NCI-H1417 (cell line): ENCODE measurements around the gene DRD4.

Experiments used
- DNase-seq, 3 experiments: peaks; one replicate each; lab custom pipeline; 2025; lab: John Stamatoyannopoulos, UW

The DRD4 gene

GRCh38 chr11:610146-610801, 26.8 kb upstream of the DRD4 start:
- DNase-seq: no peak

DNA sequence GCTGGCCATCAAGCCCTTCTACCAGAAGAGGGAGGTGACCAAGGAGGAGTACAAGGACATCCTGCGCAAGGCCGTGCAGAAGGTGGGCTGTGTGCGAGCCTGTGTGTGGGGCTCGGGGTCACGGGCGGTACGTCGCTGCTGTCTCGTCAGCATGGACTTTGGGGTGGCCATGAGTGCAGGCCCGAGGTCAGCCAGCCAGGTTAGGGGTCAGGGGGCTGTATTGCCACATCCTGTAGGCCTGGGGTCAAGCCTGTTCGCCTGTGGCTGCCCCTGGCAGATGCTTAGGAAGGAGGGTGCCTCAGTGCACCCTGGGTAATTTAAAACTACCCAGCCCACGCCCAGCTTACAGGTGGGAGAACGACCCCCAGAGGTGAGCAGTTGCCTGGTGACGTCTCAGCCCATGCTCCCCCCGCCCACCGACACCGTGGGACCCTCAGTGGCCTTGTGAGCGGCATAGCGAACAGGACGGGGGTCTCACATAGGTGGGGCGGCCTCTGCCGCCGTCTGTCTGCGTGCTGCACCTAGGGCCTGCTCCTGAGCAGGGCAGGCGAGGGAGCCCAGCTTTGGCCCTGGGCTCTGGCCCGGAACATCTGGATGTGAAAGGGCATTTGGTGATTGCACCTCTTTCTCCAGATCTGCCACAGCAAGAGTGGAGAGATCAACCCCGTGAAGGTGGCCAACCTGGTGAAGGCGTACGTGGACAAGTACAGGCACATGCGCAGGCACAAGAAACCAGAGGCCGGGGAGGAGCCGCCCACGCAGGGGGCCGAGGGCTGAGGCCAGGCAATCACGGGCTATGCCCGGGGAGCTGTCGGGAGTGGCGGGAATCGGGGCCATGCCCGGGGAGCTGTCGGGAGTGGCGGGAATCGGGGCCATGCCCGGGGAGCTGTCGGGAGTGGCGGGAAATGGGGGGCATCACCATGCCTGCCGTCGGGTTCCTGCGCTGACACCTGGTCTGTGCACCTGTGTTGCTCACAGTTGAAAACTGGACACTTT, 25.8 kb upstream of the DRD4 start:
- no peak for DNase-seq

- DNase-seq: peak in 1 of 3 experiments; percentile 32
These were observed 24.7 kb upstream of the DRD4 start for GRCh38 chr11:612201-612960.

- peak in 1 of 3 experiments; percentile 11 for DNase-seq
These were observed 24.1 kb upstream of the DRD4 start for GRCh38 chr11:612961-613300.

DNA sequence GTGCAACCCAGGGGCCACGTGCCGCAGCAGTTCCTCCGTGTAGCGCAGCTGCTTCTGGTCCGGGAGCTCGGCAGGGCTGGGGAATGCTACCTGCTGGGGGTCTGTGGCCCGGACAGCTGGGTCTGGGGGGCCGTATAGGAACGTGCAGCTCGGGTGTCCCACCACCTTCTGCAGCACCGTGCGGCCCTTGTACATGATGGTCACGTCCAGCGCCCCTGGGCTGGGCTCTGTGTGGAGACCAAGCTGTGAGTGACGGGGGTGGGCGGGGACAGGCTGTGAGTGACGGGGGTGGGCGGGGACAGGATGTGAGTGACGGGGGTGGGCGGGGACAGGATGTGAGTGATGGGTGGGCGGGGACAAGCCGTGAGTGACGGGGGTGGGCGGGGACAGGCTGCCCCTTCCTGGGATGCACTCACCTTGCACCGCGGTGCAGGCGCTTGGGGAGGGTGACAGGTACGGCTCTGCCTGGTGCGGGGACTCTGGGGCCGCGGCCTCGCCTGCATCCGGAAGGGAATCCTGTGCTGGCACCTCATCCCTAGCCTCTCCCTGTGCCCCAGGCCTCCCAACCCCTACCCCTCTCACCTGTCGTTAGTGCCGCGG, 23.6 kb upstream of the DRD4 start:
- DNase-seq: peak; percentile 22 to 63 (median 61)

DNA sequence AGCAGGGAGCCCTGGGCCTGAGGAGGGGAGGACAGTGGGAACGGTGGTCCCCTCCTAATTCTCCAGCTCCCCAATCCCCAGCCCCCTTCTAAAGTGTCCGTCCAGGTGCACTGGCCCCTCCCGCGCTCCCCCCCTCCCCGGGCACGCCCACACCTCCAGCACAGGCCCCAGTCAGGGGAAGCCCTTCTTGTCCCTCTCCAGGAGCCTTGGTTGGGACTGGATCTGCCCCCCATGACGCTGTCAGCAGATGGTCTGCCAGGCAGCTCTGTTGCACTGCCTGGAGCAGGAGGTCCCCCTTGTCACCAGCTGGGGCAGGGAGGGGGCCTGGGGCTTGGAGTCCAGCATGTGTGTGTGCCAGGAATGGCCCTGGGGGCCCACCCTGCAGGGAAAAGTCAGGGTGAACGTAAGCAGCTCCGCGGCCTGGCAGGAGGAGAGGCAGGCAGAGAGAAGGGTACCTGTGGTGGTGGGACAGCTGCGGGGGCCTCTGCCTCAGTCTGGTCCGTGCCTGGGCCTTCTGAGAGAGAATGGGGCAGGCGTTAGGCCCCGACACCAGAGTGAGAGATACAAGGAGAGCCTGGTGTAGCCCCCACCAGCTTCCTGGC, 22.9 kb upstream of the DRD4 start:
- no peak for DNase-seq

- DNase-seq: peak in 1 of 3 experiments; percentile 44
These were observed 22.2 kb upstream of the DRD4 start for GRCh38 chr11:614623-615503.

GRCh38 chr11:615504-616319, 21.4 kb upstream of the DRD4 start, which contains the start of gene IRF7:
IRF7 (minus strand) TSS chr11:615950; CDS start chr11:615364, 586 bp downstream.
- peak; percentile 76 to 96 (median 82) for DNase-seq

DNA sequence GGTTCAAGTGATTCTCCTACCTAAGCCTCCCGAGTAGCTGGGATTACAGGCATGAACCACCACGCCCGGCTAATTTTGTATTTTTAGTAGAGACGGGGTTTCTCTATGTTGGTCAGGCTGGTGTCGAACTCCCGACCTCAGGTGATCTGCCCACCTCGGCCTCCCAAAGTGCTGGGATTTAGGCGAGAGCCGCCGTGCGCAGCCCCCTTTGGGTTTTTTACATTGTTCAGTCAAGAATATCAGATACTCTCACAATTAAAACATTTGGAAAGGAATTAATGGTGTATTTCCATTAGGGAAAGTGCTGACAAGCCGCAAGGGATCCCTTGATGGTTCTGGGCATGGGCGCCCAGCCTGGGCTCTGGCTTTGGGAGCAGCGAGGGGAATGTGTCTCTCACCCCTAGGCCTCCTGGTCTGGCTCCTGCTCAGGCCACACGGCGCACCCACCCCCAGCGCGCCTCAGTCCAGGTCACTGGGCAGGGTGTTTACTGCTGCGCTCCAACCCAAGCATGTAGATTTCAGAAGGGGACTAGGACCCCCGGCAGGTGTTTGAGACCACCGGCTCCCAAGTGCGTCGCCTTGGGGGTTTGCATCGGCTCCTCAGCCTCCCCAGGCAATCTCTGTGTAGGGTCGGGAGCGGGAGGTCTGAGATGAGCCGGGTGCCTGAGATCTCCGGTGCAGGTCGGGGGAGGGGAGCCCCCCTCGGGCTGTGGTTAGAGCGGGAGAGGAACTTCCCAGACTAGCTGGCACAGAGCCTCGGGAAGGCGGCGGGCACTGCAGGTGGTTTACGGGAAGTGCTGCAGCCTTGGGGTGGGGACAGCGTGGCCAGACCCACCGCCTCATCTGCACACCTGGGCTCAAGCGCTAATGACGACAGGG, 20.5 kb upstream of the DRD4 start:
- no peak for DNase-seq

DNA sequence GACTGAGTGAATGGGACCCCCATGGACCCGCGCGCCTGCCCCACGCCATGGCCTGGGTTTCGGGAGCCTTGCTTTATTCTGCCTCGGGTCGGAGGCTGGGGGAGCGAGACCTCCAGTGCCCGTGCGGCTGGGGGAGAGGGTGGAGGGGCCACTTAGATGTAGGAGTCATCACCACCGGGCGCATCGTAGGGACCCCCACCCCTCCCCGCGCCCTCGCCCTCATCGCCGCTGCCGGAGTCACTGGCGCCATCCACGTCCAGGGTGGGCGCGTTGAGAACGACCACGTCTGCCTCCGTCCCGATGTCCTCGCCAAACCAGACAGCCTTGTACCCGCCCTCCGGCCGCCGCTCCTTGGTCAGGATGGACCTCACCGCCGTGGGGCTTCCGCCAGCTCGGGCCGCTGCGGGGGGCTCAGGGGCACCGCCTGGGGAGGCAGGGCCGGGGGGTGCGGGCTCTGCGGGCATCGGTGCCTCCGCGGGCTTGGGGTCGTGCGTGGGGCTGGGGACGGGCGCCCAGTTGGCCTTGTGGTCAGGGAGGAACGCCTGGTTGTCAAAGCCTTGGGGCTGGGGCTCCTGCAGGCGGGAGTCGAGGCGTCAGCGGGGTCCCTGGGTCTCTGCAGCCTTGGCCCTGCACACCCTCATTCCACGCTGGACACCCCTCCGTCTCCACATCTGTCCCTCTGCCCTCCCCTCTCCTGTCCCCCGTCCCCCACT, 19.7 kb upstream of the DRD4 start:
- no peak for DNase-seq

- no peak for DNase-seq
These were observed 19.0 kb upstream of the DRD4 start for GRCh38 chr11:617912-618682.

DNA sequence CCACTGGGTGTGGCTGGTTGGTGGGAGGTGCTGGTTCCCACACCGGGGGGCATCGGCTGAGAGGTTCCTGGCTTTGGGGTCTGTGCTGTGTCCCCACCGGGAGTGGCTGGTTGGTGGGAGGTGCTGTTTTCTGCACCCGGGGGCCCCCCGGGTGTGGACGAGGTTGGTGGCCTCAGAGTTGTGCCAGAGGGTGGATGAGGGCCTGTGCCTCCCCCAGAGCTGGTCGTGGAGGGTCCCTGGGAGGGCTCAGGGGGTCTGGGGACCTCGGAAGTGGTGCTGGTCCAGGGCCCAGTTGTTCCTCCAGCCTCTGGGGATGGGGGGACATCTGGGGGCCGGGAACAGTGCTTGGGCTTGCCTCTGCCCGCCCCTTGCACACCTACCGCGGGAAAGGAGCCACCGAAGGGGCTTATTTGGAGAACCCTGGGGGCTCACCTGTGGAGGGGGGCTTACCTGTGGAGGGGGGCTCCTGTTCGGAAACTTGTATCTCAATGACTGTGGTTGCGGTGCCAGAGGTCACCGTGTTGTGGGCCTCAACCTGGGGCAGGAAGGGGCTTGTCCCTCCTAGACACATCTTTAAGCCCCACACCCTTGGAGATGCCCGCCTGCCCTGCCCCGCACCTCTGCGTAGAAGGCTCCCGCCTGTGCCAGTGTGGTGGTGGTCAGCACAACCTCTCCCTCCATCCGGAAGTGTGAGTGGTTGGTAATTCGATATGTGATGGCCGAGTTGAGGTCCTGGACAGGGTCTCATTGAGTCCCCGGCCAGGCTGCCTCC, 18.0 kb upstream of the DRD4 start:
- DNase-seq: no peak

DNA sequence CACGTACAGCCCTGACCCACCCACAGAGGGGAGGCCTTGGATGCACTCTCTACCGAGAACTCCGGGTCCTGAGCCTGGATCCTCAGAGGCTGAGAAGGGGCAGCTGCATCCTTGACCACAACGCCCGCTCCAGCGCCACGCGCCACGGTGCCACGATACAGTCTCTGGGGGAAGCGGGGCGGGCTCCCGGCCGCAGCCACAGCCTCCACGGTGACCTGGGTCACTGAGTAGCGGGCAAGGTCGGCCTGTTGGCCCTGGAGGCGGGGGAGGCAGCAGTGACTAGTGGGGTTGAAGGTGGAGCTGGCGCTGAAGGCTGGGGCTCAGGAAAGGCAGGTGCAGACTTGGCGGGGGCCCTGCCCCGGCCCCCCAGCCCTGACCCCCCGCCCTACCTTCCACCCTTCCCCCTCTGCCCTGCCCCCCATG, 17.4 kb upstream of the DRD4 start:
- no peak for DNase-seq

DNA sequence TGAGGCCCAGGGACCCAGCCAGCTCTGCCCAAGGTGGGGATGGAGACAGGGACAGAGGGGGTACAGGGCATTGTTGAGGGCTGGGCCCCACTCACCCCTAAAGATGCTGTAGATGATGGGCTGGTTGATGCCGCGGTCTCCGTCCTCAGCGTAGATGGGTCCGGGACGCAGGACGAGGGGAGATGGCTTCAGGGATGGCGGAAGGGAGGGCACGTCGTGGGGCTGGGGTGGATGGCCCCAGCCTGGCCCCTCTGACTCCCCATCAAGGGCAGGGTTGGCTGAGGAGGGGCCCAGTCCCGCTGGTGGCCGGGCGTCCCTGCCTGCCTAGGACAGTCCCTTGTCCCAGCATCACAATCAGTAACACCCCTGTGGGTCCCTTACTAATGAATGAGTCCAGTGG, 16.9 kb upstream of the DRD4 start:
- no peak for DNase-seq

DNA sequence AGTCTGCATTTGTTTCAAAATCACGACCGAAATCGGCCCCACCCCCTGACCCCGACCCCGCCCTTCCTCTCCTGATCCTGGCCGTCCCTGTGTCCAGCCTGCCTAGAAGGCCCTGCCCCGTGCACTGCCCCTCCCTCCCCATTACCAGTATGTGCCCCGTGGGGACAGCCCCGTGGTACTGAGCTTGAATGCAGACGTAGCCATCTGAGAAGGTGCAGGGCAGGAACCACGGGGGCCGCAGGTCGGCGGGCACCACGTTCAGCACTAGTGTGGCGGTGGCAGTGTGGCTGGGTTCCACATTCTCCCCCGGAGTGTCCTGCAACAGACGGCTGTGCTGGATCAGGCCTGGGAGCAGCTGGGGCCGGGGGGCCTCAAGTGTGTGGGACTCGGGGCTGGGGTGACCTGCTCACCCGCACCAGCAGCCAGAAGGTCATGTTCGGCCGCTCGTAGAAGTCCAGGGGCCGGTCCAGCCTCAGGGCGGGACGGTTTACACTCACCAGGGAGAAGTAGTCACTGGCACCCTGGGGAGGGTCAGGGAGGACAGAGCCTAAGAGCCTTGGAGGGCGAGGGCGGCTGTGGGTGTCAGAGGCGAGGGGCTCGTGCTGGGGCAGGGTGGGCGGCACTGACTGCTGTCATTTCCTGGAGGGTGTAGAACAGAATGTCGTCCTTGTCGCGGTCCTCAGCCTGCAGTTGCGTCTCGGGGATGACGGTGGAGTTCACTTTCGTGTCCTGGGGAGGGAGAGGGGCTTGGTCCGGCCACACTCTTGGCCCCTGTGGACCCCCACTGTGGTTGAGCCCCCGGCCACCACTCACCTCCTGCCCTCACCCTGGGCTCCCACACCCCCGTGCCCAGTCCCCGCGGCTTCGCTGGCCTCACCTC, 15.9 kb upstream of the DRD4 start:
- no peak for DNase-seq
